Glutamatergic neuron (in vitro differentiated cells): ENCODE measurements around the gene PARVB. TPM values are rescaled to one million over a fixed set of nuclear protein-coding genes. Genes with fewer than 3 reads are reported as not detected.

ENCODE experiments used
- DNase-seq: peaks from one replicate; pipeline ENCODE4 v3.0.0; 2022
- H3K27ac Mint-ChIP-seq: one replicate; pipeline ENCODE4 v1.8.0; 2020; ENCODE audit warnings: mild to moderate bottlenecking, mixed read lengths, inconsistent platforms; ENCODE audit not compliant: unreplicated experiment
- H3K27me3 Mint-ChIP-seq: one replicate; pipeline ENCODE4 v1.8.0; 2020; ENCODE audit warnings: mild to moderate bottlenecking, moderate library complexity, mixed read lengths, inconsistent platforms; ENCODE audit not compliant: unreplicated experiment
- H3K36me3 Mint-ChIP-seq: one replicate; pipeline ENCODE4 v1.8.0; 2020; ENCODE audit warnings: mild to moderate bottlenecking, mixed read lengths, inconsistent platforms; ENCODE audit not compliant: unreplicated experiment
- H3K4me1 Mint-ChIP-seq: one replicate; pipeline ENCODE4 v1.8.0; 2020; ENCODE audit warnings: mild to moderate bottlenecking, low read depth, mixed read lengths, inconsistent platforms; ENCODE audit not compliant: unreplicated experiment
- H3K4me3 Mint-ChIP-seq: one replicate; pipeline ENCODE4 v1.8.0; 2020; ENCODE audit warnings: mild to moderate bottlenecking, mixed read lengths, inconsistent platforms; ENCODE audit not compliant: unreplicated experiment
- H3K9me3 Mint-ChIP-seq: one replicate; pipeline ENCODE4 v1.8.0; 2020; ENCODE audit warnings: mild to moderate bottlenecking, moderate library complexity, mixed read lengths, inconsistent platforms; ENCODE audit not compliant: unreplicated experiment
- CTCF ChIP-seq: fragments of 200-600 bp; sonication (generic); IDR thresholded peaks from one replicate; pipeline ENCODE4 v1.5.0; 2021; ENCODE audit not compliant: partially characterized antibody, unreplicated experiment
- total RNA-seq: library from RNA; stranded (reverse); fragmentation: NEBNext Ultra II Directional; extraction: Animal tissue kit (Norgen Biotek cat#: 25700); gene quantifications from one replicate; pipeline ENCODE4 v1.2.1, GENCODE V29; 2021; ENCODE audit not compliant: unreplicated experiment

The PARVB gene
- total RNA-seq, 1 donor from 2014 or later = 7.7 TPM

DNA sequence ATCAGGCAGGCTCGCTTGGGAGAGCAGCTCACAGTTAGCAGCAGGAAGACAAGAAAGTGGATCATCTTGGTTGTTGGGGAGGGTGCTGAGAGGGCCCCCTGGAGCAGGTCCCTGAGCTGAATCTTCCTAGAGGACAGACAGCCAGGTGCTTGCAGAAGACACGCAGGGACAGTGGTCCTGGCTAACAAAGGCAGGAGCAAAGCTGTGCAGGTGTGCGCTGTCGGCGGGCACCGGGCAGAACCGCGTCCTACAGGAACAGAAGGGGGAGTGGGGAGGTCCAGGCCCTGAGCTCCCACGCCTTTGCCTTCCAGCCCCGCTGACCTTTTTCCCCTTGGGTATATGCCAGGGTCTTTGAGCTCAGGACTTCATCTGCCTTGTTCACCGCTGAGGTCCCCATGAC is 30.1 kb upstream of the PARVB start:
- Mint-ChIP-seq H3K4me1 (peaks cover 18% of the 10 kb centered on the region), H3K27me3 (peaks cover 3% of the 10 kb centered on the region), H3K36me3 (no peaks in the 10 kb centered on the region), H3K9me3 (no peaks in the 10 kb centered on the region), H3K4me3 (peak overlapping the region; percentile 45), H3K27ac (peak overlapping the region; percentile 40)
- no peak for DNase-seq
- TF ChIP-seq CTCF = no peak

- no peak for DNase-seq
- no peak for TF ChIP-seq CTCF
- Mint-ChIP-seq H3K9me3 (no peaks in the 10 kb centered on the region), H3K27ac (peak overlapping the region; percentile 15), H3K4me1 (peaks cover 18% of the 10 kb centered on the region), H3K27me3 (peaks cover 3% of the 10 kb centered on the region), H3K4me3 (no peak overlapping the region), H3K36me3 (no peaks in the 10 kb centered on the region)
Measured at GRCh38 chr22:43994416-43994815, 29.7 kb upstream of the PARVB start.

DNA sequence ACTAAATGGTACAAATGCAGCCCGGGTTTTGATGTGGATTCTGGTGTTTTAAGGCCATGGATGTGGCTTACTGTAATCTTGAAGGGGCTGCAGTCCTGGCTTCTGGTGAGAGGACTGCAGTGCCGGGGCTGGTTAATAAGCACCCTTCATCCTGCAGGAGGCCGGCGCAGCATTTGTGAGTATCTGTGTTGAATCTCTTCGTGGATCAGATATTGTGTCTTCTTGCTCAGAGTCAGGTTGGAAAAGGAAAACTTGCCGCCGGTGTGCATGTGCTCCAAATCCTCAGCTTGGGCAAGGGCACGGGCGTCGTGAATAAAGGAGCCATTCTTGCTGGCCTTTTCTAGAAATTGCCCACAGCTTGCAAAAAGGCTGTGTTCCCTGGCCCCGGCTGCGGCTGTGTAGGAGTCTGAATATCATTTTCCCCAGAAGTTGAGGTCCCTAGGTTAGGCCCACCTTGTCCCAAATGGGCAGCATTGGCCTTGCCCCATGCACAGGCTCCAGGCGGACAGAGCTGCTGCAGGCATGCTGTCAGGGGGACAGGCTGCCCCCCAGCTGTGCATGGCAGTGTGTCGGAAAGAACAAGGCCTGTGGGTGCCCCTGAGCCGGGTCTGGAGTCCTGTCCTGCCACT is 28.9 kb upstream of the PARVB start:
- H3K27ac Mint-ChIP-seq = no peak overlapping the region
- H3K4me1 Mint-ChIP-seq = peaks cover 18% of the 10 kb centered on the region
- H3K4me3 Mint-ChIP-seq = no peak overlapping the region
- no peaks in the 10 kb centered on the region for H3K36me3 Mint-ChIP-seq
- no peaks in the 10 kb centered on the region for H3K27me3 Mint-ChIP-seq
- DNase-seq = no peak
- TF ChIP-seq CTCF = no peak
- H3K9me3 Mint-ChIP-seq = no peaks in the 10 kb centered on the region

- no peaks in the 10 kb centered on the region for H3K9me3 Mint-ChIP-seq
- no peaks in the 10 kb centered on the region for H3K36me3 Mint-ChIP-seq
- no peak for TF ChIP-seq CTCF
- H3K4me1 Mint-ChIP-seq = peaks cover 18% of the 10 kb centered on the region
- H3K27ac Mint-ChIP-seq = no peak overlapping the region
- no peak for DNase-seq
- no peaks in the 10 kb centered on the region for H3K27me3 Mint-ChIP-seq
- no peak overlapping the region for H3K4me3 Mint-ChIP-seq
Measured at GRCh38 chr22:43995798-43996169, 28.3 kb upstream of the PARVB start.

DNA sequence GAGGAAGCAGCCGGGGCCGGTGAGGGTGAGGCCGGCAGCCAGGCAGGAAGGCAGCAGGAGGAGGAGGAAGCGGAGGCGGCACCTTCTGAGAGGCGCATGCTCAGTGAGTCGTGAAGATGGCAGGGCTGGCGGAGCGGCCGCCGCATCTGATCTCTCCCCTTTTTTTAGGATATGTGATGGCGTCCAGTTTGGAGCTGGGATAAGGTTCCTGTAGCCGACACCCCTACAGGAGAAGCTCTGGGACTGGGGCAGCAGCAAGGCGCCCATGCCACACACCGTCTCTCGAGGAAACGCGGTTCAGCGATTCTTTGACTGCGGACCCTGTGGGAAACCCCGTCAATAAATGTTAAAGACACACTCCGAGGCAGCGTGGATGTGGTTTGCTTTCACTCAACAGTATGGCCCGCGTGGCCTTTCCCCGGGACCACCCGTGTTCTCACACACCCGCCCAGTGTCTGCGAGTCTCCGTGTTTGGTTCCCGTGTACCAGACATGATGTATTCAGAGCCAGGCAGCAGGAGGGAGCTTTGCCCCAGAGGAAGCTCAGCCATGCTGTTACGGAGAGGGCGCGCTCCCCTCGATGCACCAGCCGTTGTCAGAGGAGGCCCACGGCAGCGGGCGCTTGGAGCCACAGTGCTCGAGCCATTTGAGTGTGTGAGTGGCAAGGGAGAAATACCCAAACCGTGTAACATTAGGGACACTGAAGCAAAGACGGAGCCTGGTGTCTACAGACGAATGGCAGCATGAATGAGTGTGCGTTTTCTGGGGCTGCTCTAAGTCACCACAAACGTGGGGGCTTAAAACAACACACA is 27.7 kb upstream of the PARVB start:
- H3K27ac Mint-ChIP-seq = no peak overlapping the region

More for the DNA sequence above, 27.7 kb upstream of the PARVB start:
- no peaks in the 10 kb centered on the region for H3K36me3 Mint-ChIP-seq
- TF ChIP-seq CTCF = no peak
- DNase-seq = no peak
- peaks cover 18% of the 10 kb centered on the region for H3K4me1 Mint-ChIP-seq
- H3K4me3 Mint-ChIP-seq = no peak overlapping the region
- H3K9me3 Mint-ChIP-seq = no peaks in the 10 kb centered on the region
- H3K27me3 Mint-ChIP-seq = no peaks in the 10 kb centered on the region
